Muscle layer of duodenum (tissue), 2 donors: ENCODE results near the gene NLGN1.

Source experiments
- H3K27ac ChIP-seq: one replicate; pipeline ENCODE4 v1.7.0; 2013; ENCODE audit warnings: mild to moderate bottlenecking, low read length
- H3K27me3 ChIP-seq: one replicate; pipeline ENCODE4 v1.7.0; 2013; ENCODE audit warnings: low read depth, mild to moderate bottlenecking, control low read depth, low read length
- H3K36me3 ChIP-seq, 2 donors: one replicate each; pipeline ENCODE4 v1.7.0; 2013; ENCODE audit warnings: low read length in 2 of 2, control low read depth in 1 of 2, mild to moderate bottlenecking in 1 of 2; ENCODE audit not compliant: insufficient read depth in 2 of 2, control insufficient read depth in 1 of 2
- H3K4me1 ChIP-seq, 2 donors: one replicate each; pipeline ENCODE4 v1.7.0; 2013; ENCODE audit warnings: low read length in 2 of 2, mild to moderate bottlenecking in 2 of 2, control low read depth in 1 of 2, moderate library complexity in 1 of 2; ENCODE audit not compliant: insufficient read depth in 2 of 2, control insufficient read depth in 1 of 2
- H3K4me3 ChIP-seq, 2 donors: one replicate each; pipeline ENCODE4 v1.7.0; 2013; ENCODE audit warnings: low read length in 2 of 2, low read depth in 1 of 2, mild to moderate bottlenecking in 1 of 2
- H3K9me3 ChIP-seq, 2 donors: one replicate each; pipeline ENCODE4 v1.7.0; 2013; ENCODE audit warnings: low read length in 2 of 2, control low read depth in 1 of 2, mild to moderate bottlenecking in 1 of 2; ENCODE audit not compliant: control insufficient read depth in 1 of 2
- donor health status: healthy.

NLGN1 gene

GRCh38 chr3:173913974-173914421 is 516.5 kb downstream of the NLGN1 start:
- H3K27me3 ChIP-seq = no peaks in the 10 kb centered on the region
- H3K27ac ChIP-seq = no peak overlapping the region
- H3K4me3 ChIP-seq = no peak overlapping the region
- no peaks in the 10 kb centered on the region for H3K36me3 ChIP-seq
- no peaks in the 10 kb centered on the region for H3K9me3 ChIP-seq
- no peaks in the 10 kb centered on the region for H3K4me1 ChIP-seq

- H3K4me3 ChIP-seq = no peak overlapping the region
- H3K36me3 ChIP-seq = no peaks in the 10 kb centered on the region
- H3K4me1 ChIP-seq = no peaks in the 10 kb centered on the region
- H3K27me3 ChIP-seq = no peaks in the 10 kb centered on the region
- H3K27ac ChIP-seq = no peak overlapping the region
- no peaks in the 10 kb centered on the region for H3K9me3 ChIP-seq
Measured at GRCh38 chr3:173916799-173917198, 519.3 kb downstream of the NLGN1 start.

GRCh38 chr3:173920386-173920785 is 522.8 kb downstream of the NLGN1 start:
- no peaks in the 10 kb centered on the region for H3K4me1 ChIP-seq
- no peak overlapping the region for H3K4me3 ChIP-seq
- H3K27ac ChIP-seq = no peak overlapping the region
- H3K9me3 ChIP-seq = no peaks in the 10 kb centered on the region
- no peaks in the 10 kb centered on the region for H3K27me3 ChIP-seq
- no peaks in the 10 kb centered on the region for H3K36me3 ChIP-seq

DNA sequence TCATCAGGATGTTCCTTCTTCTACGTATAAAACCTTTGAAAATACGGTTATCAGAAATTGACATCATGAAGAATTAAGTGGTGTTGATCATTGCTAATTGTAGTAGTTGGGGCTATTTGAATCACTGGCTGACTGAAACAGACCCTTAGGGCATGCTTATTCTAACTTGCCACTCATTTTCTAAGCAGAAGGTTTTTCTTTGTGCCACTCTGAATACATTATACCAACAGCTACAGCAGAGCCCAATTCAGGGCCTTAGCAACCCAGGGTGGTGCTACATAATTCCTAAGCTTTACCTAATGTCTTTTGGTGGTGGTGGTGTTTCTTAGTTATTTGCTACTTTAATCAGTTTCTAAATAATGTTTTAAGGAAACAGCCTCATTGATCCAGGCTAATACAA is 524.2 kb downstream of the NLGN1 start:
- no peaks in the 10 kb centered on the region for H3K9me3 ChIP-seq
- H3K27me3 ChIP-seq = no peaks in the 10 kb centered on the region
- no peaks in the 10 kb centered on the region for H3K4me1 ChIP-seq
- no peaks in the 10 kb centered on the region for H3K36me3 ChIP-seq
- H3K4me3 ChIP-seq = no peak overlapping the region
- no peak overlapping the region for H3K27ac ChIP-seq

DNA sequence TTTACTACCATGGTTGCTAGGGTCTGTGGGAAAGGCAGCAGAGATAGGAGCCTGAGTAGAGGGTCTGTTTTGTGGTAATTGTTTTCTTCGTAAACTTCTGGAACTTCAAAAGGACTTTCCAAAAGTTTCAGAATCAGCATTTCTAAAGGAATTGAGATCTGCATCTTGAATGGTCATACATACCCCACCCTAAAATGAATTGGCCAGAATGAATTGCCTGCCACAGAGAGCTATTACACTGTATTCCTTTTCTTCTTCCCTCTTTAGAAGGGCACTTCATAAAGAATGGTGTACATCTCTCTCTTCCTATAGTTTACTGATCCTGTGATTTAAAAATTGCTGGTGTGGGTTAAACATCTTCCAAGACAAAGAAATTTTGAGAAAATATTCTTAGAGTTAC is 525.7 kb downstream of the NLGN1 start:
- Histone ChIP-seq H3K27ac (no peak overlapping the region), H3K36me3 (no peaks in the 10 kb centered on the region), H3K9me3 (no peaks in the 10 kb centered on the region), H3K27me3 (no peaks in the 10 kb centered on the region), H3K4me3 (no peak overlapping the region), H3K4me1 (no peaks in the 10 kb centered on the region)

- no peaks in the 10 kb centered on the region for H3K4me1 ChIP-seq
Measured at GRCh38 chr3:173930251-173930650, 532.7 kb downstream of the NLGN1 start.

DNA sequence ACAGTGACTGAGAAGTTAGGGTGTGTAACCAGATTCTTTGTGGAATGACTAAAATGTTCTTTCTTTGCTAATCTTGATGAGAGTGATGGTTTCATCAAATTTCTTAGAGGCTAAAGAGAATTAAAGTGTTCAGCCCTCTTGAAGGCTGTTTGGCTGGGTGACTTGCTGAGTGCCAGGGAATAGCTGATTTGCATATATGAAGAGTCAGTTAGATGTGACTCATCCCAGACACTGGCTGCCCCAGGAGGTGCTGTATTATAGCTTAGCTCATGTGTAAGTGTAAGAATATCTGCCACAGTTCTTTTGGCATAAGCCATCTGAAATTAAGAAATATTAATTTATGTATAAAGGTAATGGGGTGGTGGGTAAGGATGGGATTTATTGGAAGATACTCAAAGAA is 535.1 kb downstream of the NLGN1 start:
- Histone ChIP-seq H3K27me3 (no peaks in the 10 kb centered on the region), H3K4me1 (no peaks in the 10 kb centered on the region), H3K9me3 (no peaks in the 10 kb centered on the region), H3K4me3 (no peak overlapping the region), H3K36me3 (no peaks in the 10 kb centered on the region), H3K27ac (no peak overlapping the region)

More at GRCh38 chr3:173930251-173930650, 532.7 kb downstream of the NLGN1 start:
- Histone ChIP-seq H3K36me3 (no peaks in the 10 kb centered on the region), H3K4me3 (no peak overlapping the region), H3K27ac (no peak overlapping the region), H3K27me3 (no peaks in the 10 kb centered on the region), H3K9me3 (no peaks in the 10 kb centered on the region)

- no peaks in the 10 kb centered on the region for H3K9me3 ChIP-seq
- H3K27me3 ChIP-seq = no peaks in the 10 kb centered on the region
- no peaks in the 10 kb centered on the region for H3K36me3 ChIP-seq
- H3K4me1 ChIP-seq = no peaks in the 10 kb centered on the region
- H3K27ac ChIP-seq = no peak overlapping the region
- H3K4me3 ChIP-seq = no peak overlapping the region
Measured at GRCh38 chr3:173933113-173933512, 535.6 kb downstream of the NLGN1 start.

DNA sequence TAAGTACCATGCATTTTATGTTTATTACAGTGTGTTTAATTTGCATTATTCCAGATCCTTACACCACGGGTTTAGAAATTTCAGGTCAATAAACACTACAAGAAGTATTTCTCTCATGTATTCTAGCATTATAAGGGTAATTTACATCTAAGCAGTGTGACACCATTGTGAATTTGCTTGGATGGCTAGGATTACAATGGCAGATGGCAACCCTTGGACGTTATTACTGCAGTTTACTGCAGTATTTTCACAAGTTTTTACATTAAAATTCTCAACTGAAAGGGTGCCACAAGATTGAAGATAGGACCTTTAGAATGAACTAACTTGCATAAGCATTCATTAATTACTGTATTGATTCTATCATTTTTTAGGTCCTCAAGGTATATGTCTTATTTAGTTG is 538.8 kb downstream of the NLGN1 start:
- H3K27me3 ChIP-seq = no peaks in the 10 kb centered on the region
- no peaks in the 10 kb centered on the region for H3K4me1 ChIP-seq
- no peak overlapping the region for H3K4me3 ChIP-seq
- H3K36me3 ChIP-seq = no peaks in the 10 kb centered on the region
- H3K9me3 ChIP-seq = no peaks in the 10 kb centered on the region
- no peak overlapping the region for H3K27ac ChIP-seq

DNA sequence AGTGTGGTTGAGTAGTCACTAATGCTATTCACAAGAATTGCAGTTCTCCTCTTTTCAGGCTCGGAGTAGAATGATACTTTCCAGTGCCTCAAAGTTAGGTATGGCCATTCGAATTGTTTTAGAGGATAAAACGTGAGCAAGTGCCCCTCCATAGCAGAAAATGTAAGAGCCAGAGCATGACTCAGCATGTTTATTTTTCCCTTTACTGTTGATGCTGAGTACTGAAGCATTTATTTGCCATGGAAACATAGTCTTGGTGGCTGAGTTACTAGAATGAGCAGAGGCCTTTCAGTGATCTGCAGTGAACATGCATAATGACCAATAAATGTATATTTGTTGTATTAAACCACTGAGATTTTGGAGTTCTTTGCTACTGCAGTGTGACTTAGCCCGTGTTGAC is 540.6 kb downstream of the NLGN1 start:
- no peak overlapping the region for H3K27ac ChIP-seq
- no peaks in the 10 kb centered on the region for H3K9me3 ChIP-seq
- no peaks in the 10 kb centered on the region for H3K4me1 ChIP-seq
- no peaks in the 10 kb centered on the region for H3K27me3 ChIP-seq
- no peaks in the 10 kb centered on the region for H3K36me3 ChIP-seq
- no peak overlapping the region for H3K4me3 ChIP-seq

- Histone ChIP-seq H3K4me3 (no peak overlapping the region), H3K27me3 (no peaks in the 10 kb centered on the region), H3K4me1 (no peaks in the 10 kb centered on the region), H3K27ac (no peak overlapping the region), H3K36me3 (no peaks in the 10 kb centered on the region), H3K9me3 (no peaks in the 10 kb centered on the region)
Measured at GRCh38 chr3:173938616-173939015, 541.1 kb downstream of the NLGN1 start.

GRCh38 chr3:173939331-173939730 is 541.8 kb downstream of the NLGN1 start:
- H3K27ac ChIP-seq = no peak overlapping the region
- no peaks in the 10 kb centered on the region for H3K4me1 ChIP-seq
- H3K27me3 ChIP-seq = no peaks in the 10 kb centered on the region
- no peak overlapping the region for H3K4me3 ChIP-seq
- no peaks in the 10 kb centered on the region for H3K9me3 ChIP-seq
- H3K36me3 ChIP-seq = no peaks in the 10 kb centered on the region
